GM20431 (cell line): ENCODE data around the gene ITPRIP.

ENCODE experiments used
- in situ Hi-C: fragments of 300-500 bp; cut with MseI, MboI; formaldehyde crosslinking; loops from one replicate; pipeline ENCODE4 v1.15.0; 2020; ENCODE audit warnings: low sequenced_read_pairs; ENCODE audit not compliant: unreplicated experiment

ITPRIP gene

DNA sequence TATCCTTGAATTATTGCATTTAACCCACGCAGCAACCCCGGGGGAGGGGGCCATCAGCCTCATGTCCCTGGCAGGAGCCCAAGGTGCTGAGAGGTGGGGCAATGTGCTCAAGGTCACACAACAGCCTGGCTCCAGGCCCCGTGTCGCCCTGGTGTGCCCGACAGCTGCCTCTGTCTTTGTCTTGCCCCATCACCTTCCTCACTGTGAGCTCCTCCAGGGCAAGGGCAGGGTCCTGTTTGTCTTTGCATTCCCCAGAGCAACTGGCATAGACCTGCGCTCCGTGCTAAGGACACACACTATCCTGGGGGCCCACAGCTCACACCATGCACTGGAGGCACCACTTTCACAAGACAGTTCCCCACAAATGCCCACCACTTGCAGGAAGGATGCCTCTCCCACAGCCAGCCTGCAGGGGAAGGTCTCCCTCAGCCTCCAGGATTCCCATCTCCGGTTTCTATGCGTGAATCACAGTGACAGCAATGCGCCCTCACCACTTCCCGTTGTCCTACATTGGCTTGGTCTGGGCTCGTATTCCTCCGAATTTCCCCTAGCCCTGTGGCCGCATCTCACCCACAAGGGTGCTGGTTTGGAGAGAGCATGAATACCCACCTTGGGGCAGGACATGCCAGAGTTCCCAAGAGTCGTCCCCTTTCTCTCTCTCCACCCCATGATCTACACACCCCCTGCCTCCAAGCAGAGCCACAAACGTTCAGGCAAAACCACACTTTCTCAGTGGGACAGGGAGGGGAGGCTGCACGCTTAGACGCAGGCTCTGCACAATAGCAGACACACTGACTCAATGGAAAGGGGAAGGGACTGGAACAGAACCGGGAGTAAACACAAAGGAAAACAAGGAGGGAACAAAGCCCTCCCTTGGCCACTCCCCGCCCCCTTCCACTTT lies 10.3 kb downstream of the ITPRIP start:
- in situ Hi-C loops: no loop called here

DNA sequence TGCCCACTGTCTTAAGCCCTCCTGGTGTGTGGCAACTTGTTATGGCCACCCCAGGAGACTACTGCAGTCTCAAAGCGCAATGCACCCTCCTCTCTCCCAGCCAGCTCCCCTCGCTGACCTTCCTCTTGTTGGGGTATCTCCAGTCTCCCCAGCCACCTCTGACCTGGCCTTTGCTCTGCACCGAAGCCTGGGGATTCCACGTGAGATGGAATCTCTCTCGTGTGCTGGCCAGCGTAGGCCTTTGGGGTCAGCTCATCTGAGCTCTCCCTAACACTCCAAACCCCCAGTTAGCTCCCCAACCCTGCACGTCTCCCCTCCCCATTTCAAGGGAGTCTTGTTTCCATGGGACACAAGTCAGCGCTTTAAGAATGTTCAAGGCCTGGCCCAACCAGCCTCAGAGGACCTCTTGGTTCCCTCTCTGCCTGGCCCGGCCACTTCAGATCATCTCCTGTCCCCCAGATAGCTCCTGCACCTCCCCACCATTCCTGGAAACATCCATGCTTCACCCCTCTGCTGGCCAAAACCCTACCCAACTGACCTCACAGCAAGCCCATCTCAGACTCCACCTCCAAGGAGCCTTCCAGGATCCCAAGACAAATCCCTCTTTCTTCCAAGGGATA lies 11.2 kb downstream of the ITPRIP start:
- in situ Hi-C loops: no loop called here

DNA sequence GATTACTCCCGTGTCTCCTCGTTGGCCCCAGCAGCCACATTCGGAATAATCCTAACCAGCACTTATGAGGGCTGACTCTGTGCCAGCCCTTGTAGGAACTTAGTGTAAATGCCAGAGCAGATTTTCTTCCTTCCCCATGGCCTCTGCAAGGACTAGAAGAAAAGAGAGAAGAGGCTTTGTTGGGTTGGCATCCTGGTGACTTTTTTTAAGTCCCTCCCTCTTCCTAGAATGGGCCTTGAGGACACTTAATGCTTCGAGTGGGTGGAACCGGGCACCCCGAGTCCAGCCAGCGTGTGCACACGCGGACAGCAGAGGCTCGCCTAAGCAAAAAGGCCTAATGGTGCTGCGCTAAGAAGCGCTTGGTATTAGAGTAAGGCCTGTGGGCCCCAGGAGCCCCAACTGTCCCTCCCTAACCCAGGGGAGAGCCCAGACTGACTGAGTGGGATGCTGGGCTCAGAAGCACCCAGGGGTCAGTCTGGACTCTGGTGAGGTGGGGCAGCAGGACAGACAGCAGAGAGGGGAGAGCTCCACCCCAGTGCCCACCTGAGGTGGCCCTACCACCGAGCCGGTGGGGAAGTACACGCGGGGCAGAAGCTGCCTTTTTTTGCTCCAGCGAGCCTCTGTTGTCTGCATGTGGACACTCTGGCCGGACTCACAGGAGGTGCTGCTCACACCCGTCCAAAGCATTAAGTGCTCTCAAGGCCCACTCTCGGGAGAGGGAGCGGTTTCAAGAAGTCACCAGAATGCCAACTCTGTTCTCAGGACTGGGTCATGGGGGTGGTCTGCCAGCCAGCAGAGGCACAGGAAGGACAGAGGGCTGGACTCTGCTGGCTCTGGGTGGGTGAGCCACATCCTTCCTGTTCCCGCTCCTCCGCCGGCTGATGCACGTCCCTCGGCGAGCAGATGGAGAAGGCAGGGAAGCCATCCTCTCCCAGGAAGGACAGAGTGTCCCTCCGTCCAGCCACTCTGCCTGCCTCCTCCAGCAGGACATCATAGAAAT lies 12.5 kb downstream of the ITPRIP start:
- in situ Hi-C loops: no loop called here

DNA sequence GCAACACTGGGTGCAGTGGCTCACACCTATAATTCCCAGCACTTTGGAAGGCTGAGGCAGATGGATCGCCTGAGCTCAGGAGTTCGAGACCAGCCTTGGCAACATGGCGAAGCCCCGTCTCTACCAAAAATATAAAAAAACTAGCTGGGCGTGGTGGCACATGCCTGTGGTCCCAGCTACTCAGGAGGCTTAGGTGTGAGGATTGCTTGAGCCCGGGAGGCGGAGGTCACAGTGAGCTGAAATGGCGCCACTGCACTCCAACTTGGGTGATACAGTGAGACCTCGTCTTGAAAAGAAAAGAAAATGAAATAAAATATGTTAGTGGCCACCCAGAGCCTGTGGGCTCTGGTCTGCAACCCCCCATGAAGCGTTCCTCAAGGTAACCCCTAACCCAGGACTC lies 13.3 kb downstream of the ITPRIP start:
- in situ Hi-C loops: no loop called here

DNA sequence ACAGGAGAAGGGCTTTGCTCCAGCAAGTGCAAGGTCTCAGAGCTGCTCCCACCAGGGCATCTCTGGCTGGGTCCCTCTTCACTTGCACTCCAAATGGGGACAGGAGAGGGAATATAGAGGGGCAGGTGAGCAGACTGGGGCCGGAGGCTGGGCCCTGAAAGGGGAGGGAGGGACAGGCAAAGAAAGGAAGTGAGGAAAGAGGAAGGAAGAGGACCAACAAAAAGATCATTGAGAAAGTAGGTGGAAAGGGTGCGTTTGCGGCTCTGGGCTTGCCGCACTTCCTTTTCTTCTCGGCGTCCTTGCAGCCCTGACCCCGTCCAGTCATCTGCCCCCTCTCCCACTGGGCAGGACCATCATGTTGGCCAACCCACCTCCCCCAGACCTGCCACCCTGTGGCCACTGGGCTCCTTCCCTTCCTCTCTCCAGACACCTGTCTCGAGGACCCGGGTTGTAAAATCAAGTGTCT lies 14.0 kb downstream of the ITPRIP start:
- in situ Hi-C loops: no loop called here

DNA sequence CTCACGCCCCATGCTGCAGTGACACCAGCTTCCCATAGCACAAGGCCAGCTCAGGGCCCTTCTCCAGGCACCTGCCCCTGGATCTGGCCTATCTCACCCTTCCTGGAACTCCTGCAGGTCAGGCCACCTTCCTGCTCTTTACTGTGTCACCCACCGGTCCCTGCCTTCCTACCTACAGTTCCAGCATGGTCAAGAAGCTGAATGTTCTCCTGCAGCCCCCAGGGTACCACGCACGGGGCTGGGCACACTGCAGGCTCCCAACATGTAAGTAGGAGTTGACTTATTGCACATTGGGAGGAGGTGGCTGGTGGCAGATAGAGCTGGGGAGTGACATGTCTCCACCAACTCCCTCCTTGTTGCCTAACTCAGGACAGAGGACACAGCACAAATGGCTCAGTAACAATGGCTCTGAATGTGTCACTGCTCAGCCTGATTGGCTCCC lies 14.5 kb downstream of the ITPRIP start:
- in situ Hi-C loops: no loop called here

DNA sequence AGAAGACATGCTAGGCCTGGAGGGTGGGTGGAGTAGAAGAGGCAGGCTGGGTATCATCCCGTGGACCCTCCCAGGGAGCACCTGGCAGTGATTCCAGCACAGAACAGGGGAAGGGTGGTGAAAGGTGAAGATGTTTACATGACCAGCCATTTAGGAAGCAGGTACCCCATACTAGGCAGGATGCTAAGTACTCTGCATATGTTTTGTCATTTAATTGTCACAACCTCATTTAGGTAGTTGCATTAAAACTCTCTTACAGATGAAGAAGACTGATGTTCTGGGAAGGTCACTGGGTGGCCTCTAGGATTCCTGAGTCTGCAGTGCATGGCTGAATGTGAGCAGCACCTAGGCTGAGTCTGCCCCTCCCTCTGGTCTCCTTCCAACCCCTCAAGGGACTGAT lies 15.2 kb downstream of the ITPRIP start:
- in situ Hi-C loops: no loop called here

DNA sequence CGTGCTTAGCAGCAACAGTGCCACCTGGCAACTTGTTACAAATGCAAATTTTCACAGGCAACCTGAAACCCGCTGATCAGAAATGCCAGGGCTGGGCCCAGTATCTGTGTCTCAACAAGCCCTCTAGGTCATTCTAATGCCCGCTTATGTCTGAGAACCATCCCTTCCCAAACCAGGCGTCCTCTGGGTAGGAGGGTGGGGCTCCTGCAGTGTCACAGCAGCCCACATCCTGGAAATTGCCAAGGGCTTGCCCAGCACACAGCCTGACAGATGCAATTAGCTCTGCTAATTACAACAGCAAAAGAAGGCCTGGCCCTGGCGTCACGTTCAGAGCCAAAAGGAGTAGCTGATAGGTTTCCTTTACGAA lies 15.9 kb downstream of the ITPRIP start:
- in situ Hi-C loops: no loop called here

DNA sequence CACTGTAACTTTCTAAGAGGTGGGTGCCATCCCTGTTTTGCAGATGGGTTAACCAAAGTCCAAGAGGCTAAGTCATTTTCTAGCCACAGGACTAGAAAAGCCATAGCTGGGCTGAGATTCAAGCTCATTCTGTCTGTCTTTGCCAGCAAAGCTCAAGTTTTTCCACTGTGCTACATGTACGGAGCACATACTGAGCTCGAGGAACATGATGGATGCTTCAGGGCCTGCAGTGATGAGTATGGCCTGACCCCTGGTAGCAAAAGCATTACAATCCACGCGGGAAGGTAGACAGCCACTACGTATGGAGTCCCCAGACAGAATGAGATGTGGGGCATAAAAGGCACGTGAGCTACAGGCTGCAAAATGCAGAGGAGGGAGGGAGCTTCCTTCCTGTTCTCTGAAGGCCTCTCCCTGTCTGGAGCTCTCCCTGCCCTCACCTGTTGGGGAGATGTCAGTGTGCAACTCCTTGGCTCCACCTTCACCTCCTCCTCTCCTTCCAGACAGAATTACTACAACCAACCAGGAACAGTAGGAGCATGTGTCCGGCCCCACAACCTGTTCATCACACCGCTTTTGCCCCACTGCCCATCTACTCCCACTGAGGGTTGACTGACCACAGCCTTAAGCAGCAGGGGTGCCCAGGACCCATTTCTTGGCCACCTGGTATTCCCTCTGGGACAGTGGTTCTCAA lies 16.4 kb downstream of the ITPRIP start:
- in situ Hi-C loops: no loop called here

DNA sequence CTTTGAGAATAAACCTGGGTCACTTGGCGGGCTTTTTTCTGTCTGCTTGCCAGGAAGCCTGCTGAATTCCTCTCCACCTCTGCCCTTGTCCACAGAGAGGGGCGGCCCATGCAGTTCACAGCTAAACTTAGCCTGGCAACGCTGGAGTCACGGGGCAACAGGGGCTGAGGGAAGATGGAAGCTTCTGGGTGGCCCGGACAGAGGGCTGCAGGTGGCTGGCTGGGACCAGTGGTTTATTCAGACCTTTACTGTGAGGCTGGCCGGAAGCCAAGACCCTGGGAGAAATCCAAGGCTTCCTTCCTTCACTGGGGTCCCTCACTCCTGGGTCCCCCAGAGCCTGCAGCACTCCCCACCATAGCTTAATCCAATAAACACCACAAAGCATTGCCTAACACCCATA lies 17.0 kb downstream of the ITPRIP start:
- in situ Hi-C loops: no loop called here

DNA sequence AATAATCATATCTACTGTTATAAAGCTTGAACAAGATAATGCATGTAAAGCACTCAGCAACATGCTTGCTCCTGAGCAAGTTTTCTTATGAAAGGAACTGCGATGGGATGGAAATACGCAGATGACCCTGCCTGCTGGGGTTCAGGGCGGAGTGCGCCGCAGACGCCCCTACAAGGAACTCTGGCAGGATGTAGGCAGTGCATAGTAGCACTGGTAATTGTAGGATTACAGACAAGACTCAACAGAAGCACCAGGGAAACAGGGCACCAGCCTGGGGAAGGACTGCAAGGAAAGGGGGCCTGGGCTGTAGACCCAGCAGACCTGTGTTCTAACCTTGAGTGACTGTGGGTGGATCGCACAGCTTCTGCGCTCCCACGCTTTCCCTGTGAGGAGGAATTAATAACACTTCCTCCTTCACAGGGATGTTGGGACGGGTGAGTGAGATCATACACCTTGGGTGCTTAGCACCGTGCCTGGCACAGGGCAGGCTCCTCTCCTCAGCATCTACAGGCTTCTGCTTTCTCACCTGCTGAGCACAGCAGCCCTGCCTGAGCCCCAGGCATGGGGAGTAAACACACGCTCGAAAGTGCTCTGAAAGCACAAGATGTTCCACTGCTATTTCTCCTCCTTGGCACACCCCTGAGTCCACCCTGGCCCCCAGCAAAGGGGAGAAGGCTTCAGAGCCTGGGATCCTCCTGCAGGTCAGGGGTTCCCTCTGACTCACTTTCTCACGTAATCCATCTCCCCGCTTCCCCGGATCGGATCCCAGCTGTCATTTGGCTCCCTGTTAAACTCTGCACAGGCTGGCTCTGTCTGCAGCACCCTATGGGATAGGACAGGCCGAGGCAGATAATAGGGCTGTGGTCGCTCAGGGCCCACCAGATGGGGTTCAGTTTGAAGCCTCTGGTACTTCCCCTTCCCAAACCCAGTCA lies 19.2 kb downstream of the ITPRIP start:
- in situ Hi-C loops: no loop called here

DNA sequence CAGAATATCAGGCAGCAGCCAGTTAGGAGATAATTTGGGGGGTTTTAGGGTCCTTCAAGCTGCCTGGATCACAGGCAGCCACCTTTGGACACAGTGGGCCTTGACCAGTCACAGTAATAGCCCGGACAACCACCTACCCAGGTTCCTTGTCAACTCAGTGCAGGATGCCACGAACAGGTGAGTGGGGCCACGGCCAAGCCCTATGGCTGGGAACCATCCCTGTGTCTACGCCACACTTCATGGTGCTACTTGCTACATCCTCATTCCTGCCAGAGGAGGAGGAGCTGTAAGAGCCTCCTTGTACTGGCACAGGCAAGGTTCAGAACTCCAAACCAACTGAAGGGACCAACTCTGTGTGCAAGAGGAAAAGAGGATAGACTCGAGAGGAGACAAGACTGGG lies 19.9 kb downstream of the ITPRIP start:
- in situ Hi-C loops: no loop called here

DNA sequence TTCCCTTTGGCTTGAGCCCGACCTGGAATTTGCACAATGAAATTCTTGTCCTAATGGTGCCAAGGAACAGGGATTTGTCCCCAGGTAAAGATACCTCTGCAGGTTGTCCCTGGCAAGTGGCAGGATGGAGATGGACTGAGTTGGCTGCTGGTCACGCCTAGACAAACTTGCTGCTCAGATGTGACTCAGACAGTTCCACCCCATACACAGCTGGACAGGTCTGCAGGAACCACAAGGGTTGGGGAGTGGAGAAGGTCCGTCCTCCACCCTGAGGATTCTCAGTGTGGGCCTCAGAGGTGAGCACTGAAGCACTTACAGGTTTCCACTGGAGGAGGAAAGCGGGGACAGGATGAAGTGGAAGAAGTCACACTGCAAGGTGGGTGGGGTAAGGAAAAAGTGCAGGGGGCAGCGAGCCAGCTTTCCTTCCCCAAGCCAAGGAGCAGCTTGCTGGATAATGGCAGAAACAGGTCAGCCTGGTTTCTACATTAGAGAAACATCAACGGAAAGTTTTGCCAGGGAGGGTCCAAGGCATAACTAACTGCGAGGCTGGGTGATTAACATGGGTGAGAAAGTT lies 20.5 kb downstream of the ITPRIP start:
- in situ Hi-C loops: no loop called here

DNA sequence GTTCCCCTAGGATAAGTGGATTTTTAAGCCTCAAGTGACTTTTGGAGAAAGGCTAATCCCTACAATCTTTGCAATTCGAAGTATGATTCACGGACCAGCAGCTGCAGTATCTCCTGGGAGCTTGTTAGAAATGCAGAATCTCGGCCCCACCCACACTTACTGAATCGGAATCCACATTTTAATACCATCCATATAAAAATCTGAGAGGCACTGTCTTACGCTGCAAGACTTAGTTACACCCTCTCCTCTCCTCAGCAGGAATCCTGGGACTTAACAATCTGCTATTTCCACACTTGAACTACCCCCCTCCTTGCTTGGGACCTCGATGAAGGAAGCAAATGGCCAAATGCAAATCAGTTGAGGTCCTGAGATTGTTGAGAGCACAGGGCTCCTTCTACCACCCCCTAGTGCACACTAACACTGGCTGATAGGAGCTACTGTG lies 21.0 kb downstream of the ITPRIP start:
- in situ Hi-C loops: no loop called here

DNA sequence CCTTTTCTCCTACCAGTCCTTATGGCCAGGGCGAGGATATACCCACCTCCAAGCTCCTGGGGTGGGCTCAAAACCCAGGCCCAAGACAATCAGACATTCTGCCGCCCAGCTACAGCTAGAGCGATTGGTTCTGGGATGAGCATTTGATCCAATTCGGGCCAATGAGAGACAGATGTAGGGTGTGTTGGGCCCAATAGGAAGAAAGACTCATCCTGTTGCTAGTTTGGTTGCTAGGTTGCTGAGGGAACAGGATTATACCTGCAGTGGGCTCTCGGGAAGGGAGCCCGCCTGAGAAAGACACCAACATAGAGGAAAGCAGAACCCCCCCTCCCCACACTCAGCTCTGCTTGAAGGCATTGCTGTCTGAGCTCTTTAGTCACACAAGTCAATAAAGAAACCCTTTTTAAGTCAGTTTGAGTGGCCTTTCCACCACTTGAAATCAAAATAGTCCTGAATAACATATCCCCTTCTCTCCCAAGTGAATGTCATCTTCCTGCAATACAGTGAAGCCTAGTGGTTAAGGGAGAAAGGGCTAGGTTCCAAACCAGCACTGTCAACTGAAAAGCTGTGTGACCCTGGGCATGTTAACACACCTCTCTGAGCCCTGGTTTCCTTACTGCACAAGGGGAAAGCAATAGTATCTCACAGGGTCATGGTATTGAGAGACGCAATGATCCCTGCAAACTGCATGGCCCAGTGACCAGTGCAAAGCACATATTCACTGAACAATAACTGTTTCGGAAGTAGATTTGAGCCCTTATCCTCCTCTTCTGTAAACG lies 21.8 kb downstream of the ITPRIP start:
- in situ Hi-C loops: no loop called here

DNA sequence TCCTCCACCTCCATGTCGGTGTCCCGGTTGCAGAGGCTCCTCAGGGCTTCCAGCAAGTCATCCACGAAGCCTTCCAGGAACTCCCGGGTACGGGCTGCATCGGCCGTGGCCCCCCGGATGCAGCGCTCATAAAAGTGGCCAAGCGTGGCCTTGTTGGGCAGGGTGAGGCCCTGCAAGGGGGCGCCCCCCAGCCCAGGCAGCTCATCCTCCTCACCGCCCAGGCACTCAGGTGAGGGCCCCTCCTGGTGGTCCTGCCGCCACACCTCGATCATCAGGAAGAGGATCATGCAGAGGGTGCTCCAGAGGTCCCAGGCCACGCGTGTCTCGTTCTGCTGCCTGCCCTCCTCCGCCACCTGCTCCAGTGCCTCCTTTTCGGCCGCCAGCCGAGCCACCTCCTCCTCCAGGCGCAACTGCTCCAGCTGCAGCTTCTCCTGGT lies 22.8 kb downstream of the ITPRIP start:
- in situ Hi-C loops: no loop called here

DNA sequence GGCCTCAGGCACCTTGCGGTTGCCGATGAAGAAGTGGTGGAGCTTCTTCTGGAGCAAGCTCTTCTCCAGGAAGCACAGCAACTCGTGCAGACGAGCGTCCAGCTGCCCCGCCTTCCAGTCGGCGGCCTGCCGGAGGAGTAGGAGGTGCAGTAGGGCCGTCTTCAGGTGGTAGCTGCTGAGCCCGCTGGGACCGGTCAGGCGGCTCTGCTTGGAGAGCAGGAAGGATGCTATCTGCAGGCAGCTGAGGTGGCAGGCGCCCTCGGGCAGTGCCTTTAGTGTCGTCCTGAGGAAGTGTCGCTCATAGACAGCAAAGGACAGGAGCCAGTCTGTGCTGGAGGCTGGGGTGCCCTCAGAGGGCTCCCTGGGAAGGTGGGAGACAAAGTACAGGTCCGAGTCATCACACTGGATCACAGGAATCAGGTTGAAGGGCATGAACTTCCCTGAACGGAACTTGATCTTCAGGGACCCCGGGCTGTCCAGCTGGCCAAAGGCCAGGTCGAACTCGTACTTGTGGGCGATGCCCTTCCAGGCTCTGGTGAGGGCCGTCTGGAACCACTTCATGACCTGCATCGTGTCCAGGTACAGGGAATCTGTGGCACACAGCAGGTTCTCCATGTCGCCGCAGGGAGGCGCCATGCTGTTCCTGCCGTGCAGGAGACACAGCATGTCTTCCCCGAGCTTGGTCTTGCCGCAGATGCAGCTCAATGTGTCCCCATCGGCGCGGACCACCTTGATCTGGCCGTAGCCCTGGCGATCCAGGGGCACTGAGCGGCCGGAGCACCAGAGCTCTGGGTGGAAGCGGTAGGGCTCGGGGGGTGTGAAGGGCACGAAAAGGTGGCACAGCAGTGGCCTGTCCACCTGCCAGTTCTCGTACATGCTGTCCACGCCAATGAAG lies 23.4 kb downstream of the ITPRIP start:
- in situ Hi-C loops: no loop called here
